HG03558 (cell line): ENCODE results near the gene GREM2.

Experiments used
- ATAC-seq: cut with Tn5 transposase; IDR thresholded peaks from one replicate; pipeline ENCODE4 v1.9.1; 2021; ENCODE audit warnings: moderate number of reproducible peaks; ENCODE audit not compliant: unreplicated experiment; ENCODE audit errors: extremely low read depth

The GREM2 gene

DNA sequence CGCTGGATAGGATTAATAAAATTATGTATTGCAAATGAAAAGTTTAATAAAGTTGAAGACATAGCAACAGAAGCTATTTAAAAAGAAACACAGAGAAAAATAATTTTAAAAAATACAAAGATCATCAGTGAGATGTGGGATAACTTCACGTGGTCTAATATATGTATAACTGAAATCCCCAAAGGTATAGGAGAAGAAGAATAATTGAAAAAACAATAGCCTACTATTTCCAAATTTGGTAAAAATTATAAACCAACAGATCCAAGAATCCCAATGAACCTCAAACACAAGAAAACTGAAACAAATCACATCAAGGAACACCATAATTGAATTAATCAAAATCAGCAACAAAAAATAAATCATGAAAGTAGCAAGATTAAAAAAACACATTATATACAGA, 44.9 kb downstream of the GREM2 start:
- no peak for ATAC-seq

DNA sequence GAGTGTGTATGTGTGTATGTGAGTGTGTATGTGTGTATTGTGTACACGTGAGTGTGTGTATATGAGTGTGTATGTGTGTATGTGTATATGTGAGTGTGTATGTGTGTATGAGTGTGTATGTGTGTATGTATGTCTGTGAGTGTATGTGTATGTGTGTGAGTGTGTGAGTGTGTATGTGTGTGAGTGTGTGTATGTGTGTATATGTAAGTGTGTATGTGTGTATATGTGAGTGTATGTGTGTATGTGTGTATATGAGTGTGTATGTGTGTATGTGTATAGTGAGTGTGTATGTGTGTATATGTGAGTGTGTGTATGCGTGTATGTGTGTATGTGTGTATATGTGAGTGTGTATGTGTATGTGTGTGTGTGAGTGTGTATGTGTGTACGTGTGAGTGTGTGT, 49.2 kb downstream of the GREM2 start:
- ATAC-seq: no peak

GRCh38 chr1:240562111-240562590, 49.8 kb downstream of the GREM2 start:
- no peak for ATAC-seq

DNA sequence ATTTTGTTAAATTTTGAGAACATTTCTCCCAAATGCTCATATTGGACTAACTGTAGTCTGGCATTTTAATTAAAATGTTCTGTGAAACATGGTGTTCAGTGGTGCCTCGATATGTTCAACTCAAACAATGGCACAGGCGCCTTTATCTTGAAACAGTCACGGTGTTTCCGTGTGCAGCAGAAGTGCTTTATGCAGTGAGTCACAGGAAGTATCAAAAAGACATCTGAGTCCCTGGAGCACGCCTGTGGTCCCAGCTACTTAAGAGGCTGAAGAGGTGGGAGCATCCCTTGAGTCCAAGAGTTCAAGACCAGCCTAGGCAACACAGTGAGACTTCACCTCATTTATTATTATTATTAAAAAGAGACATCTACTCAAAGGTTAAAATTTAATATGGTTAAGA, 52.2 kb downstream of the GREM2 start:
- ATAC-seq: no peak

DNA sequence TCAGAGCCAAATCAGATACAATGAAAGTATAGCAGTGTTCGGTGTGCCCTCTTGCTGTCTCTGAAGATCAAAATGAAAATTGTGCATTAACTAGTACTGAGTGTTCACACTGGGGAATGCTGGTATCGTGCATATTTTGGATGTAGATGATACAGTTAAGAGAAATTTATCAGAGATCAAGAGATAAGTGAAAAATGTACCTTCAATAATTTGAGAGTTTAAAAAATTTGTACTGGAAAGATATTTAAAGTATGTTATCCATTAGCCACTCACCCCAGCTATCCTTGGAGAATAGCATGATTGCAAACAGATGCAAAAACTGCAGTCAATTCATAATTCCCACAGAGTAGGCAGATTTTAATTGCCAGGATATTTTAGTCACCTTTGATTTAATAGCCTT, 56.4 kb downstream of the GREM2 start:
- no peak for ATAC-seq

DNA sequence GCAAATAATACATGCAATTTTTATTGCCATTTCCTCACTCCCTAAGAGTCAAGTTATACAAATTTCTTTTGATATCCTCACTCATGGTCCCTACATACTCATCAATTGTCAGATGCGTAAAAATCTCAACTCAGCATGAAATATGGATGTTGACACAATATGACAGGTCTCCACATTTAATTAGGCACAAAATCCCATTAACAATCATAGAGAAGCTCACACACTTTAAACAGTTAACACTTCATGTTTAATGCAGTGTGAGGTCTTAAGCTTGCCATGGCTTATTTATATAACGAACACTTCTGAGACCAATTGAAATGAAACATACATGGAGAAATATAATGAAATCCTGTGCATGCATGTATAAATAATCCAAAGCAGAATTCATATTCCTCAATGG, 58.6 kb downstream of the GREM2 start:
- ATAC-seq: no peak

DNA sequence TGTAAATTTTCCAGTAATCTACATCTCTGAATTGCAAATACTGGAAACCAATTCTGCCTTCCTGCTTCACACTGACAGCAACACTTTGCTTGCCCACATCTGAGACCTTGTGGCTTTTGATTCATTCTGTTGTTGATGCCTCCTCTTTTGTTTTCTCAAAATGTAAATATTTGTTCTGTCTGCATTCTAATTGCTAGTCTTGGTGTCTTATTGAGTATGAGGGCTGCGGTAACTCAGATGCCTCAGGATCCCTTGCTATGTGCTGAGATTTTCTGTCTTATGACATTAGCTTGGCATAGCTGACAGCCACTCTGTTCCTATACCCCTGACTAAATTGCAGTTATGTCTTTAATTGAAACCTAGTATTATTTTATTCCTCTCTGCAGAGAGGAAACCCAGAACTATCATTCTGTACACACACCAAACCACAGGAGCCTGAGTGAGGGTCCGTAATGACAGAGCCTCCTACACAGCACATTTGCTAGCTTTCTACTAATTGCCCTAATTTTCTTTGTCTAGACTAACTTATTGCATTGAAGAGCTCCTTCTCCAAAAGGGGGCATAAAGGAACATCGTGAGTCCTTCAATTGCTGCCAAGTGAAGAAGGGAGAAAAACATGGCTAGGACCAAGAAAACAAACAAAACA, 72.1 kb downstream of the GREM2 start:
- no peak for ATAC-seq

DNA sequence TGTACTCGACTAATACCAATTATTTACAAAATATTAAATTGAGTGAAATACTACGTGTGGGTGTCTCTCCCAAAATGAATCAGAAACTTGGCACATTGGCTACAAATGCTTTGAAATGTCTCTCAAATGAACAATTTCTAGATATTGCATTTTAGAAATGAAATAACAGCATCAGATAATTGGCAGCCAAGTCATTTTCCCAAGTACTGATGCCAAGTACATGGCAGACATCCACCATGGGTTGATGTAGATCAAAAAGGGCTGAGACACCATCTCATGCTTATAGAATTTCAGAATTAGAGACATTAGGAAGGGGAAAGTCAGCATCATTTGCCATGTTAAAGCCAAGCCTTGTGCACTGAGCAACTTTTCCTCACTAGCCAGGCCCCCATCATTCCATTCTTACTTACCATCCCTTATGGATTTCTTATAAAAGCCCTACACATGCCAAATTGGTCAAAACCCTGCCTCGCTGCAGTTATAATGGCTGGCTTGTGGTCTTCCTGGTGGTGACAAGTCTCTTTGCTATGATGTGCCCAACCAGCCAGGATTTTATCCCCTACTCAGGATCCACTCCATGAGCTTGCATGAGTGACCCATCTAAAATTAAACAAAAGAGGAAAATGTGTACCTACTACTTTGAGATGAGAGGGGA, 73.1 kb downstream of the GREM2 start:
- ATAC-seq: no peak

GRCh38 chr1:240533154-240533780, 78.7 kb downstream of the GREM2 start:
- no peak for ATAC-seq

- ATAC-seq: no peak
Observed at GRCh38 chr1:240528591-240528990, 83.4 kb downstream of the GREM2 start.

- ATAC-seq: no peak
Observed at GRCh38 chr1:240527086-240527485, 84.9 kb downstream of the GREM2 start.

GRCh38 chr1:240526312-240526711, 85.6 kb downstream of the GREM2 start:
- ATAC-seq: no peak

- ATAC-seq: no peak
Observed at GRCh38 chr1:240524356-240525069, 87.4 kb downstream of the GREM2 start.

- no peak for ATAC-seq
Observed at GRCh38 chr1:240522122-240522822, 89.7 kb downstream of the GREM2 start.

GRCh38 chr1:240517891-240518290, 94.1 kb downstream of the GREM2 start:
- ATAC-seq: no peak

- ATAC-seq: no peak
Observed at GRCh38 chr1:240516069-240516468, 95.9 kb downstream of the GREM2 start.

DNA sequence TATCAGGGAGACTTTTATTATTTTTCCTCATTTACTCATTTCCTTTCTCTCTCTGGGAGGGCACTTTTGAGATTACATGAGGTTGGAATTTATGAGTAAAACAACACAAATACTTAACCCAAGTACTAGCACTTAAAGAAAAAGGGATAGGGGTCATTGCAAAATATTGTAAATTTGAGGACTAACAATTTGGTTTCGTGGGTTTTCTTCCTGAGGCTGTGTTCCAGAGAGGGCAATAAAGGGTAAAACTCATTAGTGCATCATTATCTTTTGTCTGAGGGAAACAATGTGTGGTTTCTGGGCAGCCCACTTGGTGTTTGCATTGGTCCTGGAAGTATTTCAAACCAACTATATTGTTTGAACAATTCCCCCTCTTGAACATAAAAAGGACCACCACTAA, 96.5 kb downstream of the GREM2 start:
- ATAC-seq: no peak

- ATAC-seq: no peak
Observed at GRCh38 chr1:240511789-240512188, 100.2 kb downstream of the GREM2 start.

- ATAC-seq: no peak
Observed at GRCh38 chr1:240508950-240509349, 103.0 kb downstream of the GREM2 start.

GRCh38 chr1:240508201-240508600, 103.8 kb downstream of the GREM2 start:
- ATAC-seq: no peak
